Measurements from ENCODE around the gene KIF24.
"Not testable (repeated sequence)": the region's sequence is repeated elsewhere in the genome, so short reads cannot be mapped to it uniquely, and the experiment has no call there.

KIF24 gene

GRCh38 chr9:34321451-34321850, 7.6 kb downstream of the KIF24 start:
- DNase-seq: no peak

- DNase-seq: no peak
Measured at GRCh38 chr9:34318163-34318790, 10.8 kb downstream of the KIF24 start.

GRCh38 chr9:34317436-34317835, 11.6 kb downstream of the KIF24 start:
- no peak for DNase-seq

GRCh38 chr9:34311499-34312185, 17.4 kb downstream of the KIF24 start:
- DNase-seq: no peak

- no peak for DNase-seq
Measured at GRCh38 chr9:34310215-34310614, 18.9 kb downstream of the KIF24 start.

- not testable (repeated sequence) for DNase-seq
Measured at GRCh38 chr9:34308316-34308715, 20.8 kb downstream of the KIF24 start.

- DNase-seq: not testable (repeated sequence)
Measured at GRCh38 chr9:34301064-34301463, 28.0 kb downstream of the KIF24 start.

GRCh38 chr9:34292552-34292951, 36.5 kb downstream of the KIF24 start:
- DNase-seq: no peak

GRCh38 chr9:34291423-34291822, 37.6 kb downstream of the KIF24 start:
- no peak for DNase-seq

- no peak for DNase-seq
Measured at GRCh38 chr9:34291023-34291422, 38.0 kb downstream of the KIF24 start.

- no peak for DNase-seq
Measured at GRCh38 chr9:34289159-34289558, 39.9 kb downstream of the KIF24 start.

- DNase-seq: no peak
Measured at GRCh38 chr9:34282096-34282495, 47.0 kb downstream of the KIF24 start.

GRCh38 chr9:34279411-34279810, 49.7 kb downstream of the KIF24 start:
- no peak for DNase-seq
